ENCODE measurements around the gene DDO.

DDO gene

DNA sequence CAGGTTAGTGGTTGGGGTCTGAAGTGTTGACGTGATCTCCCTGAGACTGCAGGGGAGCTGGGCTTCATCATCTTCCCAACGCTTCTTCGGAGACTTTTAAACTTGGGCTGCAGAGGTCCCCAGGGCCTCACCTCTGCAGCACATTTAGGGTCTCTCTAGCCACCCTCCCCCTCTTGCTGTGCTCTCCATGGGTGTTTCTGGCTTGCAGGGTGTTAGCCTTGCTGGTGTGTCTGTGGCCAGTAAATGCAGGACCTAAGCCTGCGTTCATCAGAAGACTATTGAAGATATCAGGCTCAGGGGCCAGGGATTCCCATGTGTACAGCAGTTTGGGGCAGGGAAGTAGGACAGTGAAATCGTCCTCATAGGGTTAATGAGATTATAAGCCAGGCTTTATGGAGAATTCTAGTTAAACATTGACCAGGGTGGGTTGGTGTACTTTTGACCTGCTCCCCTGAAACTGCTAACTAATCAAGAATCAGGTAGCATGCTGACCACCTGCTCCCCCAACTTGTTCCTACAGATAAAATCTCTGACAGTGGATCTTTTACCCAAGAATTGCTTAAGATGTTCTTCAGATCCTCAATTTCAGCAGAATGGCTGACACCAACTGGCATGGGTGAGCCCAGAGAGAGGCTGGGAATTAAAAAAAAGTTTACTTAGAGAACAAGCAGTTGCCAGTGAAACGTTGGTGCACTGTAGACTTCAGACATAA is 3.8 kb upstream of the DDO start:
- DNase-seq: no peak

DNA sequence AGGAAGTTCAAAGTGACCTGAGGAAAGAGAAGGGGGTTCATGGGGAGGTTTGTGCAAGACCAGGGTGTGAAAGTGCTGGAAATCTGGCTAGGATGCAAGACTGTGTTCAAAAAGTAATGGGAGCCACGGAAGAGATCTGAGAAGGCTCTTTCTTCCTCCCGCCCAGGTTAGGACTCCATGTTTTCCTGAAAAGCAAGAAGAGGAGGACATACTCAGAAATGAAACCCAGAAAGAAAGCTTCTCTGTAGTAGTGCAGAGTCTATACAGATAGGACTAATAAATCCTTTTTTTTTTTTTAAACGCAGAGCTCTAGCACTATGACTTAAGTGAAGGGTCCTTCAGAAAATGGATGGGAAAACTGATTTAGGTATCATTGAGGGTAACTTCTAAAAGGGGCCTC is 3.2 kb upstream of the DDO start:
- DNase-seq: no peak

DNA sequence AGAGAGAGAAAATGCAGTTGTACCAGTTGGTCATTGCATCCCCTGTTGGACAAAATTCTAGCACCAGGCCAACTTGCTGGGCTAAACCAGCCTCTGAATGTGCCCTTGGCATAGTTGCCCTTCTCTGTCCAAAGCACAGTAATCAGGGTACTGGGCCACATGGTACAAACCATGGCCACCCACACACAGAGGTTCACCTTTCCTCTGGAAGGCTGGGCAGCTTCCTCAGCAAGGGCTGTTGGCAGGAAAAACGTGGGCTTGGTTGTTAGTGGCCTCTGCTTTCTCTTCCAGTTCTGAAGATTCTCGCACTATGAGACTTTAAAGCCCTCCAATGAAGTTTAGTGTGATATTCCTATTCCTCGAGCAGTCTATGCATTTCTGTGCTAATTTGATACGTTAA is 706 bp downstream of the DDO start:
- no peak for DNase-seq

DNA sequence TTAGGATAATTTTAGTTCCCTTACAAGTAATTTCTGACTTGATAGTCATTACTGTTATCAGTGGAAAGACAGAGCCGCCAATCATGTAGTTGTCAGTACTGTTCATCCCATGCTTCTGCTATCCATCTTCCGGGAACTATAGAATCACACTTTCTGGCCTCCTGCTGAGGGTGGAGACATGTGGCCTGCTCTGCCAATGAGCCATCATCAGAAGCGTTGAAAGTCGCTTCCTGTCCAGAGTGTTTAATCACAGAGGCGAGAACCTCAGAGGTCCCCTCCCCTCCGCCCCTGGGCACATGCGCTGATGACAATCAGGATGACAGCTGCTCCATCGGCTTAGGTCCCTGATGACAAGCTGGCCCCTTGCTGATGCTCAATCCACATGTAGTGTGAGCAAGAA is 3.0 kb downstream of the DDO start:
- no peak for DNase-seq

DNA sequence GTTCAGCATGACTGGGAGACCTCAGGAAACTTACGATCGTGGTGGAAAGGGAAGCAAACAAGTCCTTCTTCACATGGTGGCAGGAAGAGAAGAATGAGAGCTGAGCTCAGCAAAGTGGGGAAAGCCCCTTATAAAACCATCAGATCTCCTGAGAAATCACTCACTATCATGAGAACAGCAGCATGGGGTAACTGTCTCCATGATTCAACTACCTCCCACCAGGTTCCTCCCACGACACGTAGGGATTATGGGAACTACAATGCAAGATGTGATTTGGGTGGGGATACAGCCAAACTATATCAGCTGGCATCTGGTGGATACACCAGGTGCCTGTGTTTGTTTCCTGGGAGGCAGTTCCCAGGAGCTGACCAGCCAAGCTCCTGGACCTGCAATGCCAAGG is 4.9 kb downstream of the DDO start:
- DNase-seq: no peak

DNA sequence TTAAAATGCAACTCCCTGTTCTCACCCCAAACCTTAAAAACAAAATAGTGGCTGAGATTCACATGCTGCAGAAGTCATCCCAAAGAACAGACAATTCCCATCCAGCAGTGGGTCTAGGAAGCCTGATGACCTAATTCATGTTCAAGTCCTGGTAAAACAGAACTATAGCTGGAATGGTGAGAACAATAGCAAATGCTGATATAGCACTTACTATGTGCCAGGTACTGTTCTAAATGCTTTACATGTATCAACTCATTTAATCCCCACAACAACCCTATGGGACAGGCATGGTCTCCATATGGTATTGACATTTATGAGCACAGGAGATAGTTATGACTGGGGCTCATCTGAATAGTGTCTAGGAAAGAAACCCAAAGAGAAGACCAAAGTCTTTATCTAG is 5.6 kb downstream of the DDO start:
- no peak for DNase-seq

DNA sequence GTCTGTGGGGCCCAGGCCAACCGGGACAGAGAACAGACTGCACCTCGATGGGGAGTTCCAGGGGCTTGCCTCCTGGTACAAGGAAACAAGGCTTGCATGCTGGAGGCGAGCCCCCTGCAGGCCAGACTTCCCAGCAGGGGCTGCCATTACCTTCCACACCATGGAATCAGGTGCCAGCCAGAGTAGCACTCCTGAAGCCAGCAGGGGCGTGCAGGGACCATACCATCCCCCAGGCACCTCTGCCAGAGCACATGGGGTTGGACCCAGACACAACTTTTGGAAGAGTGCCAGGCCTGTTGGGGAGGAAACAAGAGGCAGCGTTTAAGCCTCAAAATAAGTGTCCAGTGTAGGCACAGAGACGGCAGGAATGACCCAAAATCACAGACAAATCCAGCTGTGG is 6.5 kb downstream of the DDO start:
- no peak for DNase-seq

DNA sequence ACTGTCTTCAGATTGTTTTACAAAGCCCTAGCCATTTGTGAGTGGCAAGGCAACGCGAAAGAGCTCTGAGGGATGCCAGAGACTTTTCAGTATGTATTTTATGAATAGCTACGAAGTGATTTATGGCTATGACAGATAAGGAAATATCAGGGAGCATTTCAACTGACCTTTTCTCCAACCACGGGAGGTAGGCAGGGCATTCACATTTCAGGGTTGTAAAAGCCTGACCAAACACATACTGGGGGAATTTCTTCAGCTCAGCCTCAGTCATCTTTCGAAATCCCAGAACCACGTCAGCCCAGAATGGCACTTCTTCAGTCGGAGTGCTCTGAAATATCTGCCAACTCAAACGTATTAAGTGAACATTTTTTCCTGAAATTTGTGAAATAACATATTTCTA is 10.8 kb downstream of the DDO start:
- DNase-seq: no peak

DNA sequence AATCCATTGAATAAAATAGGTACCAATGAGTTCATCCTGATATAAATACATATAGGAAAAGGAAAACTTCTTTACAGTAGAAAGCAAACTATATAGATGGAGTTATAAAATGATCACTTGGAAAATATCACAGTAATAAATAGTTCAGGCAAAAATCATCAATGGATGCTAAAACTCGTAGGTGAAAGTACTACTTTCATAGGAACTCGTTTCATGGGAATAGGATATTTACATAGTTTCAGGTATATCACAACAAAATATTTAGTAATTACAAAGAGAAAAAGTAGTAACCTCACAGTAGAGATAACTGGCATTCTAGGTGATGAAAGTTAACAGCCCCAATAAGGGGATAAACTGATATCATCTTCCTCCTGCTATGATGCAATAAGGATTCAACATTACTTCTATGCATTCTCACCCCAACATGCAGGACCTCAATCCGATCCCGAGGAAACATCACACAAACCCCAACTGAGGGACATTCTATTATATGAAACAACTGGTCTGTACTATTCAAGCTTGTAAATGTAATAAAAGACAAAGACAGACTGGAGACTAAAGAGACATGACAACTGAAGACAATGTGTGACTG is 13.7 kb downstream of the DDO start:
- no peak for DNase-seq

DNA sequence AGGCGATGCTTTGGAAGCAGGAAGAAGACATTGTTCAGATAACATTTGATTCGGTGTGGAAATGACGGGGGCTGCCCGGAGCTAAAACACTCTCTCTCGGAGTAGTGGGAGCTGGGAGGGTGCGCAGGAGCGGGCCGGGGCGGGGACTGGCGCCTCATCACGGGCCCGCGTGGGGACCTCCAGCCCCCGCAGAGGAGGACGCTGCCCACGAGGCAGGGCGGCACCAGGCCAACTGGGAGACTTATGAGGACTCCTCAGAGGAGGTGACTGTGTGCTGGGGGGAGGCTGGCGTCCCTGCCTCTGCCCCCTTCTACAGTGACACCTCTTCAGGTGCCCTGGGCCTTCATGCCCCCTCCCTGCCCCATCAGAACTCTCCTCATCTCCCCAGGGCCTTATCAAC is 15.2 kb downstream of the DDO start:
- no peak for DNase-seq

DNA sequence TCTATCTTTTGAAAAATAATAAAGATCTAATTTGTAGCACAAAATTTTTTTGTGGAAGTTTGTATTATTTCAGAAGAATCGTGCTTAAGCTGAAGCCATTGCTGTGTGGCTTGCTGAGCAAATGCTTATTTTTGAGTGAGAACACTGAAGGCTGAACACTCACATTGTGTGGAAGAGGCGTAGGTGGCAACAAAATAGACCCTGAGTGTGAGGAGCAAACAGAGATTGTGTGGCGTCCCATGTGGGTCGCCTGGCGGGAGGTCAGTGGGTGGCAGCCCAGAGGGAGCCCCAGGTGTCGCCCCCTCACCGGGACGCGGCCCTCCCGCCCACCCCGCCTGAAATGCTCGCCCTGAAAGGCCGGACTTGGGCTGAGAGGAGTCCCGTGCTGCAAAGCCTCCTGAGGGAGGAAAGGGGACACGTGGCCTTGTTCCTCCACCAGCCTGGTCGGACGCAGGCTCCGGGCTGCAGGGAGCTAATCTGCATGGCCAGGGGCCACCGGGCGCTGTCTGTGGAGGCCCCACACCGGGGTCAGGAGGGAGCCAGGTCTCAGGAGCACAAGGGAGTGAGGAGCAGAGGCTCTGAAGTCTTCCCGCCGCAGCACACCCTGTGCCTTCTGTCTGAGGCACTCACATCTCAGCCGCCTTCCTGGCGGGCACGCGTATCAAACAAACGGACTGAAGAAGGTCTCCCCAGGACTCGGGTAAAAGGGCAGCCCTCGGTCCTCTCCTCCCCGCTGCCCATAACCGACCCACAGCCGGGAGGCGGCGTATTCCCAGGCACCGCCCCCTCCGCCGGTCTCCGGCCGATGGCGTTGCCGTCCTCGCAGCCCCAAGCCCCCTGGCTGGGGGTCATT is 15.9 kb downstream of the DDO start:
- no peak for DNase-seq

DNA sequence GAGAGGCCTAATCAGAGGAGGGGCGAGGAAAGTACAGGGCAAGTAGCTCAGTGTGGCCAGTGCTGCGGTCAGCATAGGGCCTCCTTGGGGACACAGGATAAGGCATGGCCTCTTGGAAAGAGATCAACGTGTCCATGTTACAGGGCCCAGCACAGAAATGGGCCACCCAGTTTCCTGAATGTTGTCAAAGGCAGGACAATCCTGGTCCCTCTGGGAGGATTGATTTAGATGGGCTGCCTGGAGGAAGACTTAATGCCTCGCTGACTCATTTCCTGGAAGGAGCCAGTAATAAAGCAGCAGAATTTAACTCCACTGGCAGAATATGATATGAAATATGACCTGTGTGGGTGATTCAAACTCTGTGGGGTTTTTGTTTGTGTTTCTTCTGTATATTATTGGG is 16.6 kb downstream of the DDO start:
- no peak for DNase-seq

DNA sequence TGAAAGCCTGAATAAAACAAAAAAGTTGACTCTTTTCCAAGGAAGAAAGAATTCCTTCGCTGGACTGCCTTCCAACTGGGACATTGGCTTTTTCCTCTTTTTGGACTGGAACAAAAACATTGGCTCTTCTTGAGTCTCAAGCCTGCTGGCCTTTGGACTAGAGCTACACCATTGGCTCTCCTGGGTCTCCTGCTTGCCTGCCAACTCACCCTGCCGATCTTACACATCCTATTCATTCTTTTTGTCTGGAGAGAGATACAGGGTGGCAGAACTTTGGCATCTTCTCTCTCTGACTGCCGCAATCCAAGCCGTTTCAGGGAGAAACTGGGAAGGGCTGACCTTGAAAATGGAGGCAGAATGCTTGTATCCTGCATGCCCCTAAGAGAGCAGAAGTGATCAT is 20.2 kb downstream of the DDO start:
- no peak for DNase-seq

DNA sequence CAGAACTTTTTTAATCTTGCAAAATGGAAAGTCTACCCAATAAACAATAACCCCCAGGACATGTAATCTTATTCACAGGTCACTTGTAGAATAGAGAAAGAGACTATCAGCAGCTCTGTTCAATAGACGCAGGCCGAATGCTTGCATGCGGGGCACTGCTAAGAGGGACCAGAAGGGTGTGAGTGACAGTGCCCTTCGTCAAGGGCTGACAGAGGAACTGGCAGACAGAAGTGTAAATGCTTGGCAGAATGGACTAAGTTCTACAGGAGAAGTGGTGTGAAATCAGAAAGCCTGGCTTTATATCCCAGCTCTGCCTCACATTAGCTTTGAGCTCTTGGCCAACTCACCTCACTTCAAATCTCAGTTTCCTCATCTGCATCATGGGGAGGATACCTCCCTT is 21.0 kb downstream of the DDO start:
- DNase-seq: no peak

DNA sequence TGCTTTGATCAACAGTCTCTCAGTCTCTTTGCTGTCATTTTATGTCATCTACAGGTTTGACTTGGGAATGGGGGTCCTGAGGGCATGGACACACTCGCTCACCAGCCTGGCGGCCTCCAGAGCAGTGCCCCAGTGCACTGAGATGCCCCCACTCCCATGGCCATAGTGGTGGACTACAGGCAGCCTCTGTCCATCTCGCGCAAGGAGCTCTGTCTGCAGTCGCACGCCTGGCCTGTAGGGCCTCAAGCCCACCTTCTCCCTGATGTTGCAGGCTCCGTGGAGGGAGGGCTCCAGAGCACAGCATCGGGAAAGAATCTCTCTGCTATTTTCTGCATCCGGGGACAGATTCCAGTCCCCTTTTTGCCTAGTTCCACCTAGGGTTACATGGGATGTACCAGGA is 22.6 kb downstream of the DDO start:
- no peak for DNase-seq

DNA sequence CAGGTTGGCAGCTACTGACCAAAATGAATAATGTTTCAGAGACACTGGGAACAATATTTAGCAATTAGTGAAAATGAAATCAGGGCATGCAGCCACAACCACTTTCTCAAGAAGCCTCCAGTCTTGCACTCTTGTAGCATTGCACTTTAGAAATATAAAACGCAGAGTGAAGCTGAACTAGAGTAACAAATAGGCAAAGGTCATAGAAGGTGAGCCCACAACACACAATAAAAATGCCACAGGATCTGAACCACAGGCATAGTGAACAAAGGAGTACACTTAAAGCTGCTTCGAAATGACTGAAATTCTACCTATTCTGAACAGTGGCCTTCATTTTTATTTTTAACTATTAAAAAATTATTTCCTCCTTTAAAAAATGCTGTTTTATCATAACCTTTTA is 25.0 kb downstream of the DDO start:
- DNase-seq: no peak

DNA sequence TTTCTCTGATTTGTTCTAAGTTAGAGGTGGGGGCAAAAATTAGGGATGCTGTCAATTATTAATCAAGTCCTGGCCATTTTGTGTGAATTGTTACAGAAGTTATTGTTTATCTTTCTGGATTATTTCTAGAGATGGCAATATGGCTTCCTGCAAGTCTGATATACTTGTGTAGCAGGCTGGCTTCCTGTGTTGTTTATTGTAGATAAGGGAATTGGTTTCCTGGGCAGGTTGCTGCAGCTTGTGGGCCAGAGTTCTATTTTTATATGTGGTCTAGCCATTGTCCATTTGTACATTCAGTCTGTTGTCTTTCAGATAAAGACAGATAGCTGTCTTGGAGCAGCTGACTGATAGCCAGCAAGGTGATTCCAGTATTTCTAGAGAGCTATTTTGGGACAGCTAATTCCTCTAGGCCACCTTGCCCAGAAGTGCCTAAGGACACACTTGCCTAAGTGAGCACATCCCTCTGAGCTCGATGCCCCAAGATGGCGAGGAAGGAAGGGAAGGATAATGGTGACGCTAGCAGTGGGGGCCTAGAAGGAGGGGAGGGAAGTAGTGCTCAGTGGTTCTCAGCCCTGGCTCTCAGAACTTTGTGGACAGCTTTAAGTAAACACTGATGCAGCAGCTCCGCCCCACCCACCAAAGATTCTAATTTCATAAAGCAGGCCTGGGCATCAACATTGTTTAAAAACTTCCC is 25.5 kb downstream of the DDO start:
- DNase-seq: no peak

DNA sequence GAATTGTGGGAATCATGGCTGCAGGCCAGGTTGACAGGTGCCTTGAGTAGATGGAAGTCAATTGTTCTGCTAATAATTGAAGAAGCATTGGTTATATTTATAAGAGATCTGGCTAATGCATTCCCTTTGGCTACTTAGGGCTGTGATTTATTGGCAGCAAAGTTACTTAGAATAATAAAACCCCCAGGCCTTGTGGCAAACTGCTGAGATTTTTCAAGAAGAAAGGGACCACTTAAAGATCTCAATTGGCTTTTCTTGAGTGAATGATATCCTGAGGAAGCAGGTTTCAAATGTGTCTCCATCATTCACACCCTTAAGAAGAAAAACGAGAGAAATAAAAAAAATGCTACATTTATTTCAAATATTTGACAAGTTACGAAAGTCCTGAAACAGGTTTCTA is 27.4 kb downstream of the DDO start:
- no peak for DNase-seq

DNA sequence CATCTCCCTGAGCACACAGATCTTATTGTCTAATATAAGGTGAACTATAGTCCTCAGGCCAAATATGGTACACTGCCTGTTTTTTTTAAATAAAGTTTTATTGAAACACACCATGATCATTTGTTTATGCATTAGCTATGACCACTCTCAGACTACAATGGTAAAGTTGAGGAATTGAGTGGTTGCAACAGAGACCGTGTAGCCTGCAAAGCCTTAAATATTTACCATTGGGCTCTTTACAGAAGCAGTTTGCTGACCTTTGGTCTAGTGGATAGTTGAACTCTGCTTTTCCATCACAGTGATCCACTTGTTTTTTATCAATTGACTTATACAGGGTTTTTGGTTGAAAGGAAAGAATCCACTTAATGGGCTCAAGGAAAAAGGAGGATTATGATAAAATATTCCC is 29.9 kb downstream of the DDO start:
- DNase-seq: no peak

DNA sequence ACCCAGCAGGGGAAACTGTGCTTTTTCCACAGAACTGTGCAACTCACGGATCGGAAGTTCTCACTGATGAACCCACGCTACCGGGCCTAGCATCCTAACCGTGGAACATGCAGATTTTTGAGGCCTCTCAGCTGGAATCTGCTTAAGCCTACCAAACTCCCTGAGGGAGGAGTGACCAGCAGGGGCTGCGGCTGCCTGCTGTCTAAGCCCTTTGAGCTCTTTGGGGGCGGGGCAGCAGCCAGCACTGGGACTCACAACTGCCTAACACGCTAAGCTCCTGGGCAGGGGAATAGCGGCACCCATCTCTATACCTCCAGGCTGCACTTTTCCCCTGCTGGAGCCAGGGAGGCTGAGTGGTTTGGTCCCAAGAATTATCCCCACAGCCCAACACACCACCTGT is 36.8 kb downstream of the DDO start:
- no peak for DNase-seq

DNA sequence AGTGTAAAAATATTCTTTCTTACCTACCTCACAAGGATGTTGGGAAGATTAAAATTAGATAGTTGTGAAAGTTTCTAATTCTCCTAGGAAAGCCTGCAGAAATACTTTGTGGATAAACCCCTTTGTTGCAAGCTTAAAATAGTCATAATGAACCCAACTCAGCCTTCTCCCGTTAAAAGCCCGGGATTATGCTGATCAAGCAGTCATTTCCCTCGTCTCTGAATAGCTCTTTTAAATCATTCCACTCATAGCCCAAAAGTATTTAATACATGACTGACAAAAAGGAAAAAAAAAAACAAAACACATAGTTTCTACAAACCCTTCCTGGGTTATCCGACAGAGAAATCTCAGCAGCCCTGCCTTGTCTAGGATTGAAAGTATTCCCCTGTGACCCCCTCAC is 46.3 kb downstream of the DDO start:
- DNase-seq: no peak

DNA sequence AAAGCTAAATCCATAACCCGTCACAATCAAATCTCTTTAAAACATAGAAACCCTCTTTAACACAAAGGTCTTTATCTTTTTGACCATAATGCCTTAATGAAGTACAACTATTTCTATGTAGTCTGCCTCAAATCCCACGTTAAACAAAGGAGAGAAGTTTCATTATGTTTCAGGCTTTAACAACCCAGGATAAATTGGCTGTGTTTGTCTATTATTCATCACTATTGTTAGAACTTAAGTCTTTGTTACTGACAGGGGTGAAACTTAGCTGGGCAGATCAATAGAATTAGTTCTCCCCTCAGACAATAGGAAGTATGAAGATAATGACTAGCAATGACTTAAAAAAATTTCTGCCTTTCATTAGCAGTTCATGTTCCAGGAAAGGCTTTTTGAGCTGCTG is 47.1 kb downstream of the DDO start:
- no peak for DNase-seq

DNA sequence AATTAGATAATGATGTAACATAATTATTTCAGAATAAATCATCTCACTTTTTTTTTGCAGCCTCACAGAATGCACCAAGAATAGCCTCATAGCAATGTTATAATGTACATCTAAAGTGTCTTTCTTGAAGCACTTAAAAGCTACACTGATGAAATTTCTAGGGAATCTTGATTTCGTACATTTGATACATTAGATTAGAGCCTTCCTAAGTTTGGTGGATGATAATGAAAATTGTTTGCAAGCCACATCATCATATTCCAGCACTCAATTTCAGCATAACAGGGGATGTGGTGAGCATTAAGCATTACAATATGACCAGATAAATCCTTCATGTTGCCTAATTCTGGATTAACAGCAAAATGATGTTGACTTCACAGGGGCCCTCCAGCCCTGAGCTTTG is 47.5 kb downstream of the DDO start:
- no peak for DNase-seq

DNA sequence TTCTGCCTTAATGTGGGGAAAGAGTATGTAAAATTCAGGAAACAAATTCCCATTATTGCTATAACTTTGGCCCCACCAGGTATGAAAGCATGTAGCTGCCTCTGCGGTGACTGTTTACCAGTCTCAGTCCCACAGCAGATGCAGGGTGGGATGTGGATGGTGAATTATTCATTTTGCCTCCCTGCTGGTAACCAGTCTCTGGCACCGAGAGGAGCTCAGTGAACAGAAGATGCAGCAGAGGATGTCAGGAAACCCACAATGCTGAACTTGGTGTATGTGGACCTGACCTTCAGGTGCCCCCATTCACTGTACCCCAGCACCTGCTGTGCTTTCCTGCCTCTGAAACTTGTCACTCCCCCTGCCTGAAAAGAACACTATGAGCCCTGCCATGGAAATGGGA is 48.4 kb downstream of the DDO start:
- DNase-seq: no peak
